K562 (cell line): ENCODE measurements around the gene MYO1D.

Source experiments
- ILF3 ChIP-seq: fragments of 450-650 bp; IDR thresholded peaks from 2 replicates; pipeline ENCODE4 v1.6.1; 2018; ENCODE audit warnings: antibody characterized with exemption, mild to moderate bottlenecking, moderate library complexity, borderline replicate concordance
- SP1 ChIP-seq: sonication (generic); formaldehyde crosslinking; IDR thresholded peaks from 2 replicates; pipeline ENCODE4 v1.8.1; 2022; ENCODE audit warnings: mild to moderate bottlenecking, missing genetic modification reagents
- TF ChIP-seq, protein P1 (sequence below): fragments of 450-650 bp; IDR thresholded peaks from one replicate; pipeline ENCODE4 v1.6.1; 2018; ENCODE audit warnings: mild to moderate bottlenecking, moderate library complexity; ENCODE audit not compliant: partially characterized antibody

DNA sequence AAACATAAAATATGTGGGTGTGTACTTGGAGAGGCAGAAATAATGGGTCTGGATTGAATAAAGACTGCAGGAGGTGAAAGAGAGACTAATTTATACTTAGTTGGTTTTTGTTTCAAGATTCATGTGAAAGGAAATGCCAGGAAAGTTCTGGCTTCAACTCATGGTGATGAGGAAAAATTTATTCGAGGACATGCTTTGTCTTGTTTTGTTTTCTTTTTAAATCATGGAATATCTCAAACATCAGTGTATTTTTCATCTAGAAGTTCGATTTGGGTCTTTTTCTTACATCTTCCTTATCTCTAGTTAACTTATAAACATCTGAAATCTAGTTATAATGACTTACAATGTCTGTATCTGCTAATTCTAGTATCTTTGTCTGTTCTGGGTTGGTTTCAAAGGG is 275.1 kb downstream of the MYO1D start:
- TF ChIP-seq SP1 (no peak), ILF3 (no peak)
- TF ChIP-seq, protein P1, sequence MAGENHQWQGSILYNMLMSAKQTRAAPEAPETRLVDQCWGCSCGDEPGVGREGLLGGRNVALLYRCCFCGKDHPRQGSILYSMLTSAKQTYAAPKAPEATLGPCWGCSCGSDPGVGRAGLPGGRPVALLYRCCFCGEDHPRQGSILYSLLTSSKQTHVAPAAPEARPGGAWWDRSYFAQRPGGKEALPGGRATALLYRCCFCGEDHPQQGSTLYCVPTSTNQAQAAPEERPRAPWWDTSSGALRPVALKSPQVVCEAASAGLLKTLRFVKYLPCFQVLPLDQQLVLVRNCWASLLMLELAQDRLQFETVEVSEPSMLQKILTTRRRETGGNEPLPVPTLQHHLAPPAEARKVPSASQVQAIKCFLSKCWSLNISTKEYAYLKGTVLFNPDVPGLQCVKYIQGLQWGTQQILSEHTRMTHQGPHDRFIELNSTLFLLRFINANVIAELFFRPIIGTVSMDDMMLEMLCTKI = no peak
